Astrocyte (in vitro differentiated cells and primary cell): Measurements from ENCODE around the gene TMEM271.

Experiments
- EZH2 ChIP-seq: IDR thresholded peaks from 2 replicates; pipeline ENCODE4 v1.6.1; 2012; ENCODE audit warnings: mild to moderate bottlenecking, low read length, inconsistent platforms; ENCODE audit not compliant: insufficient read depth
- TF ChIP-seq, protein P1 (sequence below): IDR thresholded peaks from 2 replicates; pipeline ENCODE4 v1.5.1; 2011; ENCODE audit warnings: low read depth, mild to moderate bottlenecking, inconsistent platforms, low read length, moderate library complexity; ENCODE audit not compliant: insufficient read depth

DNA sequence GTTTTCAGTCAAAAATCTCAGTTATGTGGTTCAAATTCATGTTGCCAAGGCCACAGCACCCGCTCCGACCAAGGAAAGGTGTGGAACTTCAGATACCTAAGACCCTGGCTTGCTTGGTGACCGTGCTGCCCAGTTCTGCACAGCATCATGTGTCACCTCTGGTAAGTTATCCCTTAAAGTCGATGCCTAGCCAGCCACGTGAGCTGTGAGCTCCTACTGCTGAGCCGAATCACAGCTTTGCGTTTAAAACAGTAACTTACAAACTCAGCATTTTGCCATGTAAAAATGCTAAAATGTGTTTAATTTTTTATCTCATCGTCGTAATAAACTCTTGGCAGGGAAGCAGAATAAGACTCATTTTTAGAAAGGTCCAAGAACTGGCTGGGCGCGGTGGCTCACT is 5.3 kb downstream of the TMEM271 start:
- TF ChIP-seq, protein P1, sequence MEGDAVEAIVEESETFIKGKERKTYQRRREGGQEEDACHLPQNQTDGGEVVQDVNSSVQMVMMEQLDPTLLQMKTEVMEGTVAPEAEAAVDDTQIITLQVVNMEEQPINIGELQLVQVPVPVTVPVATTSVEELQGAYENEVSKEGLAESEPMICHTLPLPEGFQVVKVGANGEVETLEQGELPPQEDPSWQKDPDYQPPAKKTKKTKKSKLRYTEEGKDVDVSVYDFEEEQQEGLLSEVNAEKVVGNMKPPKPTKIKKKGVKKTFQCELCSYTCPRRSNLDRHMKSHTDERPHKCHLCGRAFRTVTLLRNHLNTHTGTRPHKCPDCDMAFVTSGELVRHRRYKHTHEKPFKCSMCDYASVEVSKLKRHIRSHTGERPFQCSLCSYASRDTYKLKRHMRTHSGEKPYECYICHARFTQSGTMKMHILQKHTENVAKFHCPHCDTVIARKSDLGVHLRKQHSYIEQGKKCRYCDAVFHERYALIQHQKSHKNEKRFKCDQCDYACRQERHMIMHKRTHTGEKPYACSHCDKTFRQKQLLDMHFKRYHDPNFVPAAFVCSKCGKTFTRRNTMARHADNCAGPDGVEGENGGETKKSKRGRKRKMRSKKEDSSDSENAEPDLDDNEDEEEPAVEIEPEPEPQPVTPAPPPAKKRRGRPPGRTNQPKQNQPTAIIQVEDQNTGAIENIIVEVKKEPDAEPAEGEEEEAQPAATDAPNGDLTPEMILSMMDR, result no peak
- TF ChIP-seq EZH2, result no peak
